Peyer's patch (tissue), 4 donors: Measurements from ENCODE around the gene DCDC2.

ENCODE experiments used
- POLR2A ChIP-seq, 2 donors: fragments of 450-650 bp; IDR thresholded peaks; one replicate each; pipeline ENCODE4 v1.5.1; 2017; ENCODE audit warnings: antibody characterized with exemption in 2 of 2, mild to moderate bottlenecking in 2 of 2, moderate library complexity in 2 of 2
- TF ChIP-seq, protein P1 (sequence below), 6 experiments: fragments of 450-650 bp in 4 of 6; fragments of 200-600 bp in 2 of 6; sonication (generic) in 1 of 6; IDR thresholded peaks; one replicate each; pipeline ENCODE4 v1.5.1; 2017 to 2019; ENCODE audit warnings: antibody characterized with exemption in 6 of 6, mild to moderate bottlenecking in 3 of 6, moderate library complexity in 1 of 6

DNA sequence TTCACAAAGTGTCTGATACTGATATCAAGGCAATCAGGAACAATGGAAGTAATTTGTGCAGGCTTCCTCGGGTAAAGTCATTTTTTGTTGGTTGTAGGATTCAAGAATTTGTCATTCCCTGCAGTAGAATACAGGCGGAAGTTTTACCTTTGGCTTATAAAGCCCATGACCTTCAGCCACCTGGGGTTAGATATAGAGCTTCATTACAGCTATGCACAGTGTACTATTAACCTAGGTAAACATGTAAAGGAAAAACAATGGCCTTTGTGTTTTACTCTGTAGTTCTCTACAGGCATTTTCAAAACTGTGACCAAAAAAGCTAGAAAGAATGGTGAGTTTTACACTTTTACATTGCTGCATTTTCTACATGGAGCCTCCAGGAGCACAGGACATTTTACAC, 116.9 kb downstream of the DCDC2 start:
- TF ChIP-seq, protein P1, sequence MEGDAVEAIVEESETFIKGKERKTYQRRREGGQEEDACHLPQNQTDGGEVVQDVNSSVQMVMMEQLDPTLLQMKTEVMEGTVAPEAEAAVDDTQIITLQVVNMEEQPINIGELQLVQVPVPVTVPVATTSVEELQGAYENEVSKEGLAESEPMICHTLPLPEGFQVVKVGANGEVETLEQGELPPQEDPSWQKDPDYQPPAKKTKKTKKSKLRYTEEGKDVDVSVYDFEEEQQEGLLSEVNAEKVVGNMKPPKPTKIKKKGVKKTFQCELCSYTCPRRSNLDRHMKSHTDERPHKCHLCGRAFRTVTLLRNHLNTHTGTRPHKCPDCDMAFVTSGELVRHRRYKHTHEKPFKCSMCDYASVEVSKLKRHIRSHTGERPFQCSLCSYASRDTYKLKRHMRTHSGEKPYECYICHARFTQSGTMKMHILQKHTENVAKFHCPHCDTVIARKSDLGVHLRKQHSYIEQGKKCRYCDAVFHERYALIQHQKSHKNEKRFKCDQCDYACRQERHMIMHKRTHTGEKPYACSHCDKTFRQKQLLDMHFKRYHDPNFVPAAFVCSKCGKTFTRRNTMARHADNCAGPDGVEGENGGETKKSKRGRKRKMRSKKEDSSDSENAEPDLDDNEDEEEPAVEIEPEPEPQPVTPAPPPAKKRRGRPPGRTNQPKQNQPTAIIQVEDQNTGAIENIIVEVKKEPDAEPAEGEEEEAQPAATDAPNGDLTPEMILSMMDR (IDR thresholded peaks at IDR 0.05) = no peak
- no peak for TF ChIP-seq POLR2A (IDR thresholded peaks at IDR 0.05)
